ENCODE measurements around the gene DNAAF5.

DNA sequence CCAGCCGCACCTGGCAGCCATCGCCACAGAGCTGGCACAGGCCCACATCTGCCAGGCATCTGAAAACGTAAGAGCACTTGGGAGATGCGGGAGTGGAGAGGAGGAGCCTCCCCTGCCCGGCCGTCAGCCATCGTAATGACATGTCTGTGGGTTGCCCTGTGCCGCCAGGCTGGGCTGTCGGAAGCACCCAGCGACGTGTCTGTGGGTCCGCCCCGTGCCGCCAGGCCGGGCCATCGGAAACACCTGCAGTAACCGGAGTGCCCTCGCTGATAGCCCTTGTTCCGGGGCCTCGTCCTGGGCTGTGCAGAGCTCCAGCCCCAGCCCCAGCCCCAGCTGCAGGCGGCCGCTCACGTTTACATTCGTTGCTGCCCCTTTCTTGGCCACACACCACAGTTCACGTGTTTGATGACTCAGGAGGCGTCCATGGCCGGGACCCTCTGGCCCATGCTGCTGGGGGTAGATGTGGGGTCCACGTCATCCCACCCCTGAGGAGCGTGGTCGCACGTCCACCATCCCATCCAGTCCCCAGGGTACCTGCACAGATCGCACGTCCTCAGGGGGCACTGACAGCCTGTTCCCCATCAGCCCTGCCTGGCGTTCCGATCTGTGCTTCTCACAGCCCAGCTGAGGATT lies 30.5 kb downstream of the DNAAF5 start:
- TF ChIP-seq, protein P1, sequence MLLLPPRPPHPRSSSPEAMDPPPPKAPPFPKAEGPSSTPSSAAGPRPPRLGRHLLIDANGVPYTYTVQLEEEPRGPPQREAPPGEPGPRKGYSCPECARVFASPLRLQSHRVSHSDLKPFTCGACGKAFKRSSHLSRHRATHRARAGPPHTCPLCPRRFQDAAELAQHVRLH (CRISPR knock-in tag; IDR thresholded peaks at IDR 0.05; ENCODE audit: borderline replicate concordance, low read depth): no peak
- TF ChIP-seq TCF7L2 (IDR thresholded peaks at IDR 0.05; ENCODE audit: low read depth, low read length): no peak

Measured in HepG2 (cell line).